PFSK-1 (cell line): ENCODE measurements around the gene FAM184B.

ENCODE experiments used
- FOXP2 ChIP-seq: optimal IDR thresholded peaks from 2 replicates; pipeline ENCODE3; 2011; ENCODE audit warnings: borderline replicate concordance, control low read depth, inconsistent platforms; ENCODE audit not compliant: insufficient read depth; ENCODE audit errors: extremely low read length, extremely low read depth
- POLR2AphosphoS5 ChIP-seq: IDR thresholded peaks from 2 replicates; pipeline ENCODE4 v1.6.1; 2012; ENCODE audit warnings: low read depth, mild to moderate bottlenecking, control low read depth, low read length, moderate library complexity
- SIN3A ChIP-seq: IDR thresholded peaks from 2 replicates; pipeline ENCODE4 v1.6.1; 2012; ENCODE audit warnings: mild to moderate bottlenecking, low read length, moderate library complexity, borderline replicate concordance; ENCODE audit not compliant: insufficient read depth
- TAF1 ChIP-seq: IDR thresholded peaks from 2 replicates; pipeline ENCODE4 v1.6.1; 2012; ENCODE audit warnings: low read length, control low read depth, borderline replicate concordance; ENCODE audit not compliant: insufficient read depth
- TF ChIP-seq, protein P1 (sequence below), 2 experiments: IDR thresholded peaks; 2 replicates each; pipeline versions ENCODE4 v1.6.1 to v1.8.0; 2011 to 2012; ENCODE audit warnings: low read depth in 2 of 2, low read length in 2 of 2, control low read depth in 1 of 2, inconsistent platforms in 1 of 2, mild to moderate bottlenecking in 1 of 2, moderate library complexity in 1 of 2; ENCODE audit not compliant: insufficient read depth in 1 of 2

The FAM184B gene

DNA sequence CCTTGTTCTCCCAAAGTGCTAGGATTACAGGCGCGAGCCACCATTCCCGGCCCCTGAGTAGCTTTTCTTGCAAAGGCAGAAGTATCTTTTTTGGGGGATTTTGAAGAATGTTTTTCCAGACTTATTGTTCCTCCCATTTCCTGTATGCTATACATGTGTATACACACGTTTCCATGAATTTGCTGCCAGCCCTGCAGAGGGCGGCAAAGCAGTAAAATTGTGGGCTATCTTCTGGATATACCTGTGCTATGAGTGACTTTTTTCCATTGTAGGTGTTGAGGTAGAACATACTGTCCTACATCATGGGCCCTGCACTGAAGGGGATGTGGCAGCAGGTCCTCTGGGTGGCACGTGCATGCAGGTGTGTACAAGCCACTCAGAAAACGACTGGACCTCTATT, 183.9 kb downstream of the FAM184B start:
- no peak for TF ChIP-seq POLR2AphosphoS5
- no peak for TF ChIP-seq TAF1

DNA sequence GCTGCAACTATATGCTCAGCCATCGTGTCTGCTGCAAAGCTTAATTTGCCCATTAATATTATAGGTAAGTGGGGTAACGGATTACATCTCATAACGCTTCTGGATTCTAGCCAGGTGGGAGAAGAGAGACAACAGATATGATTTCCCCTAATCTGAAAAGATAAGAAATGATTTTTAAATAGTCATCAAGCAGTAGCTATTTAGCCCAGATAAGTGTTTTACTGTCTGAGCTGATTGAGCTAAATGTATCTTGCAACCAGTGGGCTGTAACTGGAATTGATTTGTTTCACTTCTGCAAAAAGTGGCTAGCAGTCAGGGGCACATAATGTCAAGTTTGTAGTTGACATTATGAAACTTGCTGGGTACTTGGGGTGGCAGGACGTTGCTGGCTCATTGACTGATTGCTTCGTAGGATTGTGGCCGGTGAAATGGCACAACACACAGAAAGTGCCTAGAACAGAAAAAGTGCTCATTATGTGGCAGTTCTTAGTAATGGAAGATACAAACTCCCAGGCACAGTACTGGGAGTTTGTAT, 185.9 kb downstream of the FAM184B start:
- TF ChIP-seq SIN3A: no peak
- no peak for TF ChIP-seq TAF1

DNA sequence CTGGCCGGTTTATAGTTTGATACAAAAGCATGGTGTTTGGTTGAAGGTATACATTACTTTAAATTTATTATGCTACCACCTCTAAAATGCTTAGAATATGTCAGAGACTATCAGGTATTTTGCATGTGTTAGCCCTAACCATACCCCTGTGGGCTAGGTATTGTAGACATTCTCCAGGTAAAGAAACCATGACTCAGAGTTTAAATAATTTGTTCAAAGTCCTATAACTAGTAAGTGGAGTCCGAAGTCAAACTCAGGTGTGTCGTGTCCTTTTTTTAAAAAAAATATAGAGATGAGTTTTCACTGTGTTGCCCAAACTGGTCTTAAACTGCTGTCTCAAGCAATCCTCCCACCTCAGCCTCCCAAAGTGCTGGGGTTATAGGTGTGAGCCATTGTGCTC, 192.1 kb downstream of the FAM184B start:
- TF ChIP-seq FOXP2 (no peak), SIN3A (no peak), TAF1 (no peak)
- TF ChIP-seq, protein P1, sequence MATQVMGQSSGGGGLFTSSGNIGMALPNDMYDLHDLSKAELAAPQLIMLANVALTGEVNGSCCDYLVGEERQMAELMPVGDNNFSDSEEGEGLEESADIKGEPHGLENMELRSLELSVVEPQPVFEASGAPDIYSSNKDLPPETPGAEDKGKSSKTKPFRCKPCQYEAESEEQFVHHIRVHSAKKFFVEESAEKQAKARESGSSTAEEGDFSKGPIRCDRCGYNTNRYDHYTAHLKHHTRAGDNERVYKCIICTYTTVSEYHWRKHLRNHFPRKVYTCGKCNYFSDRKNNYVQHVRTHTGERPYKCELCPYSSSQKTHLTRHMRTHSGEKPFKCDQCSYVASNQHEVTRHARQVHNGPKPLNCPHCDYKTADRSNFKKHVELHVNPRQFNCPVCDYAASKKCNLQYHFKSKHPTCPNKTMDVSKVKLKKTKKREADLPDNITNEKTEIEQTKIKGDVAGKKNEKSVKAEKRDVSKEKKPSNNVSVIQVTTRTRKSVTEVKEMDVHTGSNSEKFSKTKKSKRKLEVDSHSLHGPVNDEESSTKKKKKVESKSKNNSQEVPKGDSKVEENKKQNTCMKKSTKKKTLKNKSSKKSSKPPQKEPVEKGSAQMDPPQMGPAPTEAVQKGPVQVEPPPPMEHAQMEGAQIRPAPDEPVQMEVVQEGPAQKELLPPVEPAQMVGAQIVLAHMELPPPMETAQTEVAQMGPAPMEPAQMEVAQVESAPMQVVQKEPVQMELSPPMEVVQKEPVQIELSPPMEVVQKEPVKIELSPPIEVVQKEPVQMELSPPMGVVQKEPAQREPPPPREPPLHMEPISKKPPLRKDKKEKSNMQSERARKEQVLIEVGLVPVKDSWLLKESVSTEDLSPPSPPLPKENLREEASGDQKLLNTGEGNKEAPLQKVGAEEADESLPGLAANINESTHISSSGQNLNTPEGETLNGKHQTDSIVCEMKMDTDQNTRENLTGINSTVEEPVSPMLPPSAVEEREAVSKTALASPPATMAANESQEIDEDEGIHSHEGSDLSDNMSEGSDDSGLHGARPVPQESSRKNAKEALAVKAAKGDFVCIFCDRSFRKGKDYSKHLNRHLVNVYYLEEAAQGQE (IDR thresholded peaks at IDR 0.05; ENCODE audit: insufficient read depth in 1 of 2, low read depth in 2 of 2, low read length in 2 of 2): no peak

DNA sequence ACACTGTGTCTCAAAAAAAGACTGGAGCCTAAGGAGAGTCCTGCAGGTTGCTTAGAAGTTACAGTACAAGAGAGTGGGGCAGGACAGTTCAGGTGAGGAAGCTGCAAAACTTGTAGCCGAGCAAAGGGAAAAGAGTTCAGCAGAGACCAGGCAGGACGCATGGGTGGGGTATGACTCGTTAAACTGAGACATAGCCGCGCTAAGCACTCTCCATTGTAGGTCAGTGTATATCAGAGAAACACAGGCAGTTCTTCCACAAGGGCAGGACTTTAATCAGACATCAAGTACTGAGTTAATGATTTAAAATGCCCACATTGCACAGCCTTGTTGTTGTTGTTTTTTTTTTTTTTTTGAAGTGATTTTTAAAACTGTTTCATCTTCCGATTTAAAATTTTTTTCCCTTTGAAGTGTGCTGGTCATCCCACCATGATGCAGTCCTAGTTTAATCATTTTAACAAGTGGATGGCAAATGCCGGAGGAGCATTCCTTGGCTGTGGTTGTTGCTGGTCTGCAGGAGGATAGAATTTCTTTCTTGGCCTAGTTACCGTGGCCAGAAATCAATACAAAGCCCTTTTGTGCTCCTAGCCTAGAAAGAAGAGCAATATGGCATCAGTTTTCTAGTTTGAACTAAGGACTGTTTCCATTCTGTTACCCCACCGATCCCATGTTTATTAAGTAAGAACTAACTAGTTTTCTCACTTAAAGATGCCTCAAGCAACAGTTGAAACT, 194.2 kb downstream of the FAM184B start:
- TF ChIP-seq POLR2AphosphoS5 (no peak), FOXP2 (no peak), TAF1 (no peak), SIN3A (no peak)
- TF ChIP-seq, protein P1 (IDR thresholded peaks at IDR 0.05; ENCODE audit: insufficient read depth in 1 of 2, low read depth in 2 of 2, low read length in 2 of 2): no peak

DNA sequence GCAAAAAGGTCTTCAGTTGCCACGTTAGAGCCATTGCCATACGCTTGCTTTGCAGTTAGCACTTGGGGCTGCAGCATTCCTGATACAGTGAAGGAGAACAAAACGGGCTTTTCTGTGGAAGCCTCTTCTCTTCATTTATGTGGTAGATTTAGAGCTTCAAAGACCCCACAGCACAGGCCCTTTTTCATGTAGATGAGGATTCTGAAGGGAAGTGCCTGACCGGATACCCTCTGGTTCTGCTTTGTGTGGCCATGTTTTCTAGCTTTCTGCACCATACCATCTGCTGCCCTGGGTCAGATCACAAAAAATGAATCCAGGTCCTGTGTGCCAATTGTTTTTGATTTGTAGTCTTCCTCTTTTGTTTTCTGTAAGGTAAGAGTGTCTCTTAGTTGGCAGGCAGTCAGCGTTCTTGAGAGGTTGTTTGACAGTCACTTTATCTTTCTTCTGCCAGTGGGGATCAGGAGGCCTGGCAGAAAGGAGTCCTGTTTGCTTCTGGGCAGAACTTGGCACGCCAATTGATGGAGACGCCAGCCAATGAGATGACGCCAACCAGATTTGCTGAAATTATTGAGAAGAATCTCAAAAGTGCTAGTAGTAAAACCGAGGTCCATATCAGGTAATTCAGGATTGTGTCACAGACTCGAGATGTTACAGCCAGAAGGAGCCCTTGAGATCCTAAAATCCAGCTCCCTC, 196.8 kb downstream of the FAM184B start:
- TF ChIP-seq TAF1: no peak

DNA sequence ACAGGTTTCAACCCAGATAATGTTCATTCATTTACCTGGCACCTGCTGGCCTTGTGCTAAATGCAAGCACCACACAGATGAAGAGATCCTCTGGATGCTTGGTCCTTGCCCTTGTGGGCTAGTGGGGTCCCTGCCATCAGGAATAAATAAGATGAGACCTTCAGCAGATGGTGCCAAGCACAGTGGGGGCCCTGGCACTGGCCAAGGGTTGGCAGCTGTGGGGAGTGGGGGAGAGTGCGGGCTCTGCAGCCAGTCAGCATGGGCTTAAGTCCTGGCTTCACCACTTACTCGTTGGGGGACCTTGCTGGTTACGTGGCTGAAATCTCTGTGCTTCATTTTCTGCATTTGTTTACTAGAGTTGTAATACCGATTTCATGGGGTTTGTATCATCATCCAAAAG, 197.5 kb downstream of the FAM184B start:
- no peak for TF ChIP-seq SIN3A
- TF ChIP-seq TAF1: no peak
- no peak for TF ChIP-seq FOXP2
- no peak for TF ChIP-seq POLR2AphosphoS5
- TF ChIP-seq, protein P1 (IDR thresholded peaks at IDR 0.05; ENCODE audit: insufficient read depth in 1 of 2, low read depth in 2 of 2, low read length in 2 of 2): no peak
